HCT116 (cell line): ENCODE data around the gene SYT11. TPM values are rescaled to one million over a fixed set of nuclear protein-coding genes. Genes with fewer than 3 reads are reported as not detected.

ENCODE experiments used
- ATAC-seq: fragments of 200-7000 bp; cut with Tn5 transposase; 2 replicates; pipeline ENCODE4 v1.9.1; 2020; ENCODE audit warnings: mild to moderate bottlenecking, moderate library complexity
- BruUV-seq: library from RNA; stranded (reverse); fragments of 400-500 nt; replicated peaks from 2 replicates; lab custom pipeline; 2021; lab: Mats Ljungman, UMichigan
- CTCF ChIA-PET: fragments of 300-600 bp; sonication (Branson Sonifier 250); formaldehyde crosslinking; loops from one replicate; lab custom pipeline; 2021; ENCODE audit warnings: antibody characterized with exemption; lab: Charles Lee
- POLR2A ChIA-PET: fragments of 300-600, 350-600 bp; sonication (Branson Sonifier 250); formaldehyde crosslinking; loops from one replicate; lab custom pipeline; 2021; ENCODE audit warnings: antibody characterized with exemption; lab: Charles Lee
- RAD21 ChIA-PET, 2 experiments: fragments of 300-600 bp; sonication (Branson Sonifier 250); formaldehyde crosslinking; loops; one replicate each; lab custom pipeline; 2023; ENCODE audit warnings: low total read pairs in 2 of 2; ENCODE audit not compliant: uncharacterized antibody in 2 of 2, unreplicated experiment in 2 of 2, low non-redundant PET in 1 of 2; lab: Charles Lee
- DNase-seq: peaks from one replicate; pipeline ENCODE4 v3.0.0-alpha.2; 2010; ENCODE audit warnings: low read depth, low spot score
- H2AFZ ChIP-seq: fragments of 200-600 bp; shearing (Covaris generic), sonication (generic); 2 replicates; pipeline ENCODE4 v1.6.1; 2017; ENCODE audit warnings: low read depth, mixed run types, mixed read lengths, antibody characterized with exemption, low read length; ENCODE audit not compliant: poor library complexity, severe bottlenecking
- H3K27ac ChIP-seq: 2 replicates; pipeline ENCODE4 v1.5.1; 2012; ENCODE audit warnings: low read depth, low read length
- H3K27me3 ChIP-seq: fragments of 200-600 bp; sonication (generic); 2 replicates; pipeline ENCODE4 v1.6.1; 2016; ENCODE audit warnings: mixed run types, low read length, mixed read lengths; ENCODE audit not compliant: insufficient read depth
- H3K36me3 ChIP-seq, 2 experiments: fragments of 200-500 bp in 1 of 2; fragments of 200-600 bp in 1 of 2; sonication (Bioruptor generic) in 1 of 2; sonication (generic) in 1 of 2; 2 replicates each; pipeline versions ENCODE4 v1.5.1 to v1.6.1; 2014 to 2016; ENCODE audit warnings: low read length in 2 of 2, inconsistent platforms in 1 of 2, mixed read lengths in 1 of 2, mixed run types in 1 of 2; ENCODE audit not compliant: insufficient read depth in 2 of 2, control insufficient read depth in 1 of 2
- H3K4me1 ChIP-seq, 2 experiments: fragments of 200-600 bp in 1 of 2; sonication (generic) in 1 of 2; 2 replicates each; pipeline versions ENCODE4 v1.5.1 to v1.6.1; 2012 to 2017; ENCODE audit warnings: low read length in 2 of 2, inconsistent platforms in 1 of 2, mild to moderate bottlenecking in 1 of 2, mixed read lengths in 1 of 2, mixed run types in 1 of 2, moderate library complexity in 1 of 2; ENCODE audit not compliant: insufficient read depth in 2 of 2, control insufficient read depth in 1 of 2
- H3K4me2 ChIP-seq: fragments of 200-600 bp; sonication (generic); 2 replicates; pipeline ENCODE4 v1.6.1; 2017; ENCODE audit warnings: mixed run types, low read length, mixed read lengths
- H3K4me3 ChIP-seq, 2 experiments: fragments of 200-600 bp in 1 of 2; sonication (generic) in 1 of 2; replicated peaks in 1 of 2; 2 replicates each; pipeline ENCODE4 v1.5.1; 2011 to 2016; ENCODE audit warnings: low read length in 2 of 2, control low read depth in 1 of 2, low read depth in 1 of 2, mild to moderate bottlenecking in 1 of 2, mixed read lengths in 1 of 2, mixed run types in 1 of 2
- H3K79me2 ChIP-seq: fragments of 200-600 bp; sonication (generic); 2 replicates; pipeline ENCODE4 v1.6.1; 2017; ENCODE audit warnings: mild to moderate bottlenecking, mixed run types, low read length, moderate library complexity, mixed read lengths; ENCODE audit not compliant: insufficient read depth
- H3K9ac ChIP-seq: fragments of 200-600 bp; sonication (generic); 2 replicates; pipeline ENCODE4 v1.6.1; 2016; ENCODE audit warnings: low read length, mixed read lengths
- H3K9me2 ChIP-seq: fragments of 200-600 bp; sonication (generic), shearing (Covaris generic); 2 replicates; pipeline ENCODE4 v1.6.1; 2017; ENCODE audit warnings: mixed run types, mild to moderate bottlenecking, moderate library complexity; ENCODE audit not compliant: insufficient read depth
- H3K9me3 ChIP-seq, 2 experiments: fragments of 200-500 bp in 1 of 2; fragments of 200-600 bp in 1 of 2; sonication (Bioruptor generic) in 1 of 2; sonication (generic) in 1 of 2; 2 replicates each; pipeline ENCODE4 v1.6.1; 2014 to 2017; ENCODE audit warnings: low read length in 2 of 2, mixed read lengths in 2 of 2, inconsistent platforms in 1 of 2, low read depth in 1 of 2, mild to moderate bottlenecking in 1 of 2, mixed run types in 1 of 2, moderate library complexity in 1 of 2; ENCODE audit not compliant: control insufficient read depth in 1 of 2, insufficient read depth in 1 of 2
- H4K20me1 ChIP-seq: fragments of 200-600 bp; sonication (generic), shearing (Covaris generic); 2 replicates; pipeline ENCODE4 v1.6.1; 2017; ENCODE audit warnings: mixed run types, mild to moderate bottlenecking, moderate library complexity; ENCODE audit not compliant: insufficient read depth
- CEBPB ChIP-seq: IDR thresholded peaks from 2 replicates; pipeline ENCODE4 v1.6.1; 2012; ENCODE audit warnings: low read depth
- CTCF ChIP-seq, 3 experiments: fragments of 200-600 bp in 1 of 3; sonication (generic) in 1 of 3; IDR thresholded peaks in 2 of 3; conservative IDR thresholded peaks in 1 of 3; 2 replicates each; pipeline ENCODE4 v1.5.1; 2012 to 2017; ENCODE audit warnings: low read depth in 2 of 3, low read length in 2 of 3, antibody characterized with exemption in 1 of 3, borderline replicate concordance in 1 of 3, control low read depth in 1 of 3, mild to moderate bottlenecking in 1 of 3, mixed read lengths in 1 of 3, mixed run types in 1 of 3, moderate library complexity in 1 of 3; ENCODE audit not compliant: insufficient read depth in 1 of 3
- EZH2 ChIP-seq: fragments of 200-600 bp; sonication (generic); IDR thresholded peaks from 2 replicates; pipeline ENCODE4 v1.6.1; 2017; ENCODE audit warnings: antibody characterized with exemption, mixed run types
- POLR2A ChIP-seq: IDR thresholded peaks from 2 replicates; pipeline ENCODE4 v1.7.0; 2011; ENCODE audit warnings: borderline replicate concordance; ENCODE audit not compliant: insufficient read depth, insufficient read length; ENCODE audit errors: extremely low read depth
- RAD21 ChIP-seq: IDR thresholded peaks from 2 replicates; pipeline ENCODE4 v1.6.1; 2012; ENCODE audit warnings: low read depth, mild to moderate bottlenecking
- SIN3A ChIP-seq: IDR thresholded peaks from 2 replicates; pipeline ENCODE4 v1.6.1; 2012; ENCODE audit warnings: low read depth
- SRF ChIP-seq: IDR thresholded peaks from 2 replicates; pipeline ENCODE4 v1.6.1; 2012; ENCODE audit warnings: low read depth
- ZFX ChIP-seq: fragments of 450-650 bp; IDR thresholded peaks from 2 replicates; pipeline ENCODE4 v1.6.1; 2017
- intact Hi-C: fragments of 100-400 bp; cut with micrococcal nuclease; formaldehyde crosslinking; loops from 2 replicates; pipeline ENCODE4 v1.10.0; 2022
- total RNA-seq: library from RNA; stranded (reverse); gene quantifications from one replicate; pipeline ENCODE4 v1.2.1, GENCODE V29; 2021; ENCODE audit not compliant: unreplicated experiment
- TF ChIP-seq, protein P1 (sequence below): IDR thresholded peaks from 2 replicates; pipeline ENCODE4 v1.6.1; 2012
- TF ChIP-seq, protein P2 (sequence below): IDR thresholded peaks from 2 replicates; pipeline ENCODE4 v1.6.1; 2012; ENCODE audit warnings: low read depth

The SYT11 gene
- total RNA-seq, 1 experiment from 2014 or later, result 0.17 TPM

GRCh38 chr1:155864393-155864792, 5.0 kb downstream of the SYT11 start:
- Histone ChIP-seq H4K20me1 (no peaks in the 10 kb centered on the region), H3K4me2 (no peak overlapping the region), H3K27ac (no peak overlapping the region), H3K9ac (no peak overlapping the region), H3K27me3 (peaks cover 9% of the 10 kb centered on the region), H3K4me1 (no peaks in the 10 kb centered on the region), H2AFZ (no peak overlapping the region), H3K9me3 (no peaks in the 10 kb centered on the region), H3K79me2 (no peaks in the 10 kb centered on the region), H3K4me3 (no peak overlapping the region), H3K9me2 (no peaks in the 10 kb centered on the region), H3K36me3 (no peaks in the 10 kb centered on the region)
- ChIA-PET CTCF (no interaction called here), POLR2A (no interaction called here), RAD21 (no interaction called here)
- intact Hi-C loops, result no loop called here
- no peak for DNase-seq
- no TSS peak for BruUV-seq
- TF ChIP-seq, protein P1, sequence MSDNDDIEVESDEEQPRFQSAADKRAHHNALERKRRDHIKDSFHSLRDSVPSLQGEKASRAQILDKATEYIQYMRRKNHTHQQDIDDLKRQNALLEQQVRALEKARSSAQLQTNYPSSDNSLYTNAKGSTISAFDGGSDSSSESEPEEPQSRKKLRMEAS, result no peak
- TF ChIP-seq EZH2 (no peak), RAD21 (no peak), SIN3A (no peak), POLR2A (no peak), ZFX (no peak), CEBPB (no peak), CTCF (IDR thresholded peaks at IDR 0.05 in 2 of 3, conservative IDR thresholded peaks at IDR 0.05 in 1 of 3; ENCODE audit: borderline replicate concordance in 1 of 3, insufficient read depth in 1 of 3, low read depth in 2 of 3, low read length in 2 of 3) (no peak), SRF (no peak)
- TF ChIP-seq, protein P2, sequence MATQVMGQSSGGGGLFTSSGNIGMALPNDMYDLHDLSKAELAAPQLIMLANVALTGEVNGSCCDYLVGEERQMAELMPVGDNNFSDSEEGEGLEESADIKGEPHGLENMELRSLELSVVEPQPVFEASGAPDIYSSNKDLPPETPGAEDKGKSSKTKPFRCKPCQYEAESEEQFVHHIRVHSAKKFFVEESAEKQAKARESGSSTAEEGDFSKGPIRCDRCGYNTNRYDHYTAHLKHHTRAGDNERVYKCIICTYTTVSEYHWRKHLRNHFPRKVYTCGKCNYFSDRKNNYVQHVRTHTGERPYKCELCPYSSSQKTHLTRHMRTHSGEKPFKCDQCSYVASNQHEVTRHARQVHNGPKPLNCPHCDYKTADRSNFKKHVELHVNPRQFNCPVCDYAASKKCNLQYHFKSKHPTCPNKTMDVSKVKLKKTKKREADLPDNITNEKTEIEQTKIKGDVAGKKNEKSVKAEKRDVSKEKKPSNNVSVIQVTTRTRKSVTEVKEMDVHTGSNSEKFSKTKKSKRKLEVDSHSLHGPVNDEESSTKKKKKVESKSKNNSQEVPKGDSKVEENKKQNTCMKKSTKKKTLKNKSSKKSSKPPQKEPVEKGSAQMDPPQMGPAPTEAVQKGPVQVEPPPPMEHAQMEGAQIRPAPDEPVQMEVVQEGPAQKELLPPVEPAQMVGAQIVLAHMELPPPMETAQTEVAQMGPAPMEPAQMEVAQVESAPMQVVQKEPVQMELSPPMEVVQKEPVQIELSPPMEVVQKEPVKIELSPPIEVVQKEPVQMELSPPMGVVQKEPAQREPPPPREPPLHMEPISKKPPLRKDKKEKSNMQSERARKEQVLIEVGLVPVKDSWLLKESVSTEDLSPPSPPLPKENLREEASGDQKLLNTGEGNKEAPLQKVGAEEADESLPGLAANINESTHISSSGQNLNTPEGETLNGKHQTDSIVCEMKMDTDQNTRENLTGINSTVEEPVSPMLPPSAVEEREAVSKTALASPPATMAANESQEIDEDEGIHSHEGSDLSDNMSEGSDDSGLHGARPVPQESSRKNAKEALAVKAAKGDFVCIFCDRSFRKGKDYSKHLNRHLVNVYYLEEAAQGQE, result no peak
- no peak for ATAC-seq
